GM12878 (cell line): ENCODE data around the gene HOTAIR. TPM values are rescaled to one million over a fixed set of nuclear protein-coding genes. Genes with fewer than 3 reads are reported as not detected.

ENCODE experiments used
- ATAC-seq: fragments of 200-7000 bp; cut with Tn5 transposase; 3 replicates; pipeline ENCODE4 v1.9.1; 2020; ENCODE audit warnings: mild to moderate bottlenecking, moderate library complexity
- BruUV-seq: library from RNA; stranded (reverse); fragments of 400-500 nt; replicated peaks from 2 replicates; lab custom pipeline; 2021; lab: Mats Ljungman, UMichigan
- CTCF ChIA-PET: fragments of 300-600 bp; sonication (Branson Sonifier 250); formaldehyde crosslinking; extraction: SDS; loops from one replicate; lab custom pipeline; 2021; ENCODE audit warnings: inconsistent platforms; lab: Yijun Ruan, JAX
- POLR2A ChIA-PET: fragments of 350-600 bp; formaldehyde crosslinking; extraction: SDS; loops from one replicate; lab custom pipeline; 2021; ENCODE audit warnings: inconsistent platforms; lab: Charles Lee
- RAD21 ChIA-PET: fragments of 300-600 bp; sonication (Branson Sonifier 250); formaldehyde crosslinking; loops from one replicate; lab custom pipeline; 2023; ENCODE audit warnings: antibody characterized with exemption; ENCODE audit not compliant: unreplicated experiment; lab: Charles Lee
- SMC1A ChIA-PET: fragments of 300-600 bp; sonication (Branson Sonifier 250); formaldehyde crosslinking; loops from one replicate; lab custom pipeline; 2023; ENCODE audit not compliant: unreplicated experiment, uncharacterized antibody; lab: Charles Lee
- DNase-seq: peaks from one replicate; pipeline ENCODE4 v3.0.0-alpha.2; 2011; ENCODE audit warnings: low read depth, low spot score
- FAIRE-seq: peaks from 3 replicates; lab custom pipeline; 2011; peaks lifted over from hg19 to GRCh38; lab: Jason Lieb, UNC
- H2AFZ ChIP-seq: 2 replicates; pipeline ENCODE4 v1.6.0; 2011; ENCODE audit warnings: low read depth, low read length, control low read depth; ENCODE audit not compliant: control insufficient read depth
- H3K27ac ChIP-seq: 2 replicates; pipeline ENCODE4 v1.5.1; 2011; ENCODE audit warnings: control low read depth; ENCODE audit not compliant: control insufficient read depth, insufficient read depth
- H3K27me3 ChIP-seq, 2 experiments: replicated peaks in 1 of 2; 2 replicates each; pipeline versions ENCODE4 v1.6.0 to v1.6.1; 2011; ENCODE audit warnings: low read length in 1 of 2; ENCODE audit not compliant: control insufficient read depth in 2 of 2, insufficient read depth in 2 of 2
- H3K36me3 ChIP-seq, 2 experiments: 2 replicates each; pipeline ENCODE4 v1.5.1; 2011; ENCODE audit warnings: low read length in 1 of 2; ENCODE audit not compliant: control insufficient read depth in 2 of 2, insufficient read depth in 2 of 2
- H3K4me1 ChIP-seq: 2 replicates; pipeline ENCODE4 v1.6.1; 2011; ENCODE audit warnings: mild to moderate bottlenecking, low read length, moderate library complexity, mixed read lengths; ENCODE audit not compliant: control insufficient read depth, insufficient read depth
- H3K4me2 ChIP-seq: 2 replicates; pipeline ENCODE4 v1.6.0; 2011; ENCODE audit warnings: control low read depth; ENCODE audit not compliant: control insufficient read depth, insufficient read depth
- H3K4me3 ChIP-seq: fragments of 200-600 bp; sonication (generic); 2 replicates; pipeline ENCODE4 v1.5.1; 2016
- H3K79me2 ChIP-seq: 2 replicates; pipeline ENCODE4 v1.6.0; 2011; ENCODE audit warnings: low read length; ENCODE audit not compliant: control insufficient read depth, insufficient read depth
- H3K9ac ChIP-seq: 2 replicates; pipeline ENCODE4 v1.8.0; 2011; ENCODE audit warnings: low read length, control low read depth, mixed read lengths; ENCODE audit not compliant: control insufficient read depth, insufficient read depth
- H3K9me3 ChIP-seq: replicated peaks from 3 replicates; pipeline ENCODE4 v1.5.1; 2011; ENCODE audit warnings: mild to moderate bottlenecking, low read length; ENCODE audit not compliant: control insufficient read depth, insufficient read depth
- H4K20me1 ChIP-seq: 2 replicates; pipeline ENCODE4 v1.6.0; 2011; ENCODE audit not compliant: control insufficient read depth, insufficient read depth
- EZH2 ChIP-seq: IDR thresholded peaks from 2 replicates; pipeline ENCODE4 v1.6.1; 2012; ENCODE audit warnings: low read depth, mild to moderate bottlenecking, control low read depth, inconsistent platforms, low read length, borderline replicate concordance; ENCODE audit not compliant: control insufficient read depth
- POLR2A ChIP-seq: IDR thresholded peaks from 2 replicates; pipeline ENCODE4 v1.6.1; 2011; ENCODE audit warnings: low read depth, mild to moderate bottlenecking, low read length
- POLR2AphosphoS5 ChIP-seq: IDR thresholded peaks from 2 replicates; pipeline ENCODE4 v1.6.1; 2011; ENCODE audit warnings: mild to moderate bottlenecking, low read length, inconsistent platforms
- RBBP5 ChIP-seq: fragments of 200-600 bp; sonication (generic); conservative IDR thresholded peaks from 2 replicates; pipeline ENCODE4 v1.6.1; 2016
- WGBS: methylation state at CpG from one replicate; pipeline ENCODE4 v1.1.6; 2016; ENCODE audit warnings: low lambda C conversion rate; ENCODE audit not compliant: insufficient replicate concordance, insufficient coverage; ENCODE audit errors: missing lambda C conversion rate; 5-methylcytosine and 5-hydroxymethylcytosine counted together
- in situ Hi-C: fragments of 300-500 bp; cut with MboI; formaldehyde crosslinking; loops from 9 replicates; pipeline ENCODE4 v1.14.3; 2018; ENCODE audit warnings: mixed read lengths
- intact Hi-C: fragments of 100-400 bp; cut with micrococcal nuclease; formaldehyde crosslinking; loops from one replicate; pipeline ENCODE4 v1.14.2; 2022; ENCODE audit not compliant: unreplicated experiment
- polyA plus RNA-seq, 11 experiments: library from polyadenylated mRNA; depleted of rRNA in 4 of 11; unstranded in 6 of 11; stranded (reverse) in 5 of 11; fragments of >200 nt; fragmentation: Nextera tagmentation in 4 of 11; fragmentation: Illumina TruSeq in 1 of 11; extraction: Ambion mirVana in 4 of 11; extraction: Trizol in 1 of 11; gene quantifications; 1 replicate in 1 of 11; 2 replicates in 10 of 11; pipeline versions ENCODE4 v1.2.1 to v1.2.3, GENCODE V29; 2011 to 2016; ENCODE audit warnings: inconsistent platforms in 2 of 11, missing spikeins in 2 of 11, low read depth in 1 of 11
- total RNA-seq, 4 experiments: library from RNA; depleted of rRNA in 3 of 4; stranded (reverse); fragments of >200 nt in 3 of 4; fragmentation: Illumina TruSeq in 1 of 4; extraction: Trizol in 1 of 4; gene quantifications; 2 replicates each; pipeline versions ENCODE4 v1.2.1 to v1.2.3, GENCODE V29; 2013 to 2021
- TF ChIP-seq, protein P1 (sequence below): fragments of 450-650 bp; IDR thresholded peaks from 2 replicates; pipeline ENCODE4 v1.6.1; 2016; ENCODE audit warnings: mild to moderate bottlenecking
- TF ChIP-seq, protein P2 (sequence below): IDR thresholded peaks from 2 replicates; pipeline ENCODE4 v1.6.1; 2011; ENCODE audit warnings: mild to moderate bottlenecking, low read depth, low read length, moderate library complexity; ENCODE audit not compliant: insufficient replicate concordance
- TF ChIP-seq, protein P3 (sequence below): fragments of 450-650 bp; IDR thresholded peaks from 2 replicates; pipeline ENCODE4 v1.6.1; 2017; ENCODE audit warnings: mild to moderate bottlenecking, low read depth, inconsistent platforms; ENCODE audit not compliant: poor library complexity, severe bottlenecking

HOTAIR gene
- total and polyA plus RNA-seq, 10 of the 15 experiments (the other 5 are each of a cell fraction or from before 2014, with no cell fraction given) = not detected

GRCh38 chr12:53997204-53998109, 22.7 kb upstream of the HOTAIR start:
- Histone ChIP-seq H3K4me2 (no peak overlapping the region), H3K4me3 (no peak overlapping the region), H3K9ac (no peak overlapping the region), H2AFZ (no peak overlapping the region), H3K9me3 (no peaks in the 10 kb centered on the region), H4K20me1 (no peaks in the 10 kb centered on the region), H3K36me3 (no peaks in the 10 kb centered on the region), H3K27me3 (peaks cover 23 to 53% of the 10 kb centered on the region in 2 experiments), H3K27ac (no peak overlapping the region), H3K4me1 (peaks cover 7% of the 10 kb centered on the region), H3K79me2 (no peaks in the 10 kb centered on the region)
- SMC1A ChIA-PET = interaction anchor here (0.8 to 1.7 kb wide), 4 partner anchors 20 to 209 kb away, joined by 3 to 4 read pairs (median 3); partner anchors contain the start of gene HOXC5
- no peak for FAIRE-seq
- ATAC-seq = no peak; the same call in 2 of the 3 replicates
- POLR2A ChIA-PET = no interaction called here
- TF ChIP-seq, protein P1, sequence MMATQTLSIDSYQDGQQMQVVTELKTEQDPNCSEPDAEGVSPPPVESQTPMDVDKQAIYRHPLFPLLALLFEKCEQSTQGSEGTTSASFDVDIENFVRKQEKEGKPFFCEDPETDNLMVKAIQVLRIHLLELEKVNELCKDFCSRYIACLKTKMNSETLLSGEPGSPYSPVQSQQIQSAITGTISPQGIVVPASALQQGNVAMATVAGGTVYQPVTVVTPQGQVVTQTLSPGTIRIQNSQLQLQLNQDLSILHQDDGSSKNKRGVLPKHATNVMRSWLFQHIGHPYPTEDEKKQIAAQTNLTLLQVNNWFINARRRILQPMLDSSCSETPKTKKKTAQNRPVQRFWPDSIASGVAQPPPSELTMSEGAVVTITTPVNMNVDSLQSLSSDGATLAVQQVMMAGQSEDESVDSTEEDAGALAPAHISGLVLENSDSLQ = peak; percentile 75
- TF ChIP-seq, protein P2, sequence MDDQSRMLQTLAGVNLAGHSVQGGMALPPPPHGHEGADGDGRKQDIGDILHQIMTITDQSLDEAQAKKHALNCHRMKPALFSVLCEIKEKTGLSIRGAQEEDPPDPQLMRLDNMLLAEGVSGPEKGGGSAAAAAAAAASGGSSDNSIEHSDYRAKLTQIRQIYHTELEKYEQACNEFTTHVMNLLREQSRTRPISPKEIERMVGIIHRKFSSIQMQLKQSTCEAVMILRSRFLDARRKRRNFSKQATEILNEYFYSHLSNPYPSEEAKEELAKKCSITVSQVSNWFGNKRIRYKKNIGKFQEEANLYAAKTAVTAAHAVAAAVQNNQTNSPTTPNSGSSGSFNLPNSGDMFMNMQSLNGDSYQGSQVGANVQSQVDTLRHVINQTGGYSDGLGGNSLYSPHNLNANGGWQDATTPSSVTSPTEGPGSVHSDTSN = peak; percentile 44
- TF ChIP-seq EZH2 (0 out of 2 replicates have a peak, but pooled peaks have one; percentile 5), POLR2AphosphoS5 (no peak), POLR2A (no peak), RBBP5 (no peak)
- TF ChIP-seq, protein P3, sequence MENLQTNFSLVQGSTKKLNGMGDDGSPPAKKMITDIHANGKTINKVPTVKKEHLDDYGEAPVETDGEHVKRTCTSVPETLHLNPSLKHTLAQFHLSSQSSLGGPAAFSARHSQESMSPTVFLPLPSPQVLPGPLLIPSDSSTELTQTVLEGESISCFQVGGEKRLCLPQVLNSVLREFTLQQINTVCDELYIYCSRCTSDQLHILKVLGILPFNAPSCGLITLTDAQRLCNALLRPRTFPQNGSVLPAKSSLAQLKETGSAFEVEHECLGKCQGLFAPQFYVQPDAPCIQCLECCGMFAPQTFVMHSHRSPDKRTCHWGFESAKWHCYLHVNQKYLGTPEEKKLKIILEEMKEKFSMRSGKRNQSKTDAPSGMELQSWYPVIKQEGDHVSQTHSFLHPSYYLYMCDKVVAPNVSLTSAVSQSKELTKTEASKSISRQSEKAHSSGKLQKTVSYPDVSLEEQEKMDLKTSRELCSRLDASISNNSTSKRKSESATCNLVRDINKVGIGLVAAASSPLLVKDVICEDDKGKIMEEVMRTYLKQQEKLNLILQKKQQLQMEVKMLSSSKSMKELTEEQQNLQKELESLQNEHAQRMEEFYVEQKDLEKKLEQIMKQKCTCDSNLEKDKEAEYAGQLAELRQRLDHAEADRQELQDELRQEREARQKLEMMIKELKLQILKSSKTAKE = no peak
- intact Hi-C loops (no loop called here), in situ Hi-C loops (no loop called here)
- RAD21 ChIA-PET = interaction anchor here (0.7 to 0.9 kb wide), 2 partner anchors 10 to 26 kb away, joined by 3 read pairs; no protein-coding TSS in a partner anchor
- CTCF ChIA-PET = interaction anchor here (1.0 to 4.2 kb wide), 8 partner anchors 9 to 232 kb away, joined by 3 to 20 read pairs (median 4); partner anchors contain the start of gene SMUG1
- DNase-seq = no peak
- BruUV-seq = no TSS peak
- 35% methylated on average over 22 of the region's 35 CpGs for WGBS
